ENCODE data around the gene GDPD5. TPM values are rescaled to one million over a fixed set of nuclear protein-coding genes. Genes with fewer than 3 reads are reported as not detected.

GDPD5 gene
- total RNA-seq, 1 experiment from 2014 or later, result 7.8 TPM

DNA sequence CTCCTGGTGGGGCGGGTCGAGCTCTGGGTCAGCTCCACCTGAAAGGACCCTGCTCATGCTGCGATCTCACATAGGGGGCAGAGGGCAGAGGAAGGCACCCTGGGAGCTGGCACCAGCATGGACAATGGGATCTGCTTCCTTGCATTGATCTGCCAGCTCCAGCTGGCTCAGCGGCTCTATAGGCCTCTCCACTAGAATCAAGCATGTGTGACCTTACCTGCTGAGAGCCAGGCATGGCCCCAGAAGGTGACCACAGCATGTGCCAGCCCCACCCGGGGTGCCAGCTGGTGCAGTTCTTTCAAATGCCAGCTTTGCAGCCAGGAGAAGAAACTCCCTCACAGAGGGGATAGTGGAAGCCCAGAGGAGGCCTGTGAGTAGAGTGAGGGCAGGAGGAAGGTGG, 70.8 kb downstream of the GDPD5 start:
- no peak overlapping the region for H3K18ac ChIP-seq (ENCODE audit: insufficient read length, low read depth, low read length)
- Mint-ChIP-seq H3K27me3 (ENCODE audit: low read depth) (peaks cover 4% of the 10 kb centered on the region; the same call in 1 of the 2 replicates), H3K9me3 (no peaks in the 10 kb centered on the region), H3K36me3 (ENCODE audit: insufficient read depth in 1 of 3, low read depth in 3 of 3) (no peaks in the 10 kb centered on the region; a peak in 1 of 7 replicates), H3K4me3 (no peak overlapping the region), H3K27ac (peak overlapping the region in 1 of 3 experiments; percentile 87; a peak in 1 of 7 replicates), H3K4me1 (peaks cover 10 to 16% of the 10 kb centered on the region in 2 experiments; a peak in 2 of 4 replicates)
- no peaks in the 10 kb centered on the region for H4K20me1 ChIP-seq (ENCODE audit: control insufficient read depth, insufficient read depth, insufficient read length)
- no peak overlapping the region for H3K23ac ChIP-seq (ENCODE audit: insufficient read length, low read depth, low read length)
- H4K8ac ChIP-seq (replicated peaks; ENCODE audit: insufficient read length, low read depth, low read length), result no peak overlapping the region
- H2BK20ac ChIP-seq (ENCODE audit: low read depth, low read length, poor library complexity, severe bottlenecking), result no peak overlapping the region
- no peak overlapping the region for H2BK5ac ChIP-seq (ENCODE audit: insufficient read length, low read length)
- H2BK15ac ChIP-seq (ENCODE audit: low read depth, low read length), result no peak overlapping the region
- no peak overlapping the region for H2BK120ac ChIP-seq (ENCODE audit: low read depth, low read length, poor library complexity, severe bottlenecking)
- no peaks in the 10 kb centered on the region for H3K79me1 ChIP-seq (ENCODE audit: insufficient read depth, low read depth, low read length, poor library complexity, severe bottlenecking)
- H2BK12ac ChIP-seq (ENCODE audit: insufficient read length, low read depth, low read length), result no peak overlapping the region
- H3K56ac ChIP-seq (ENCODE audit: insufficient read length, low read depth, low read length), result no peak overlapping the region
- H3K9ac ChIP-seq (ENCODE audit: extremely low read depth, insufficient read length, low read length), result no peak overlapping the region
- WGBS (ENCODE audit: extremely low coverage, insufficient read length, low lambda C conversion rate), result no CpG with 5 or more reads among the region's 5 CpGs
- no peak overlapping the region for H3K4me2 ChIP-seq (ENCODE audit: insufficient read depth, insufficient read length, low read length)
- no peak overlapping the region for H3K14ac ChIP-seq (ENCODE audit: insufficient read depth, low read length)
- no peak overlapping the region for H4K5ac ChIP-seq (ENCODE audit: insufficient read length, low read depth, low read length)
- H2AK5ac ChIP-seq (ENCODE audit: insufficient read length, low read length), result no peak overlapping the region
- DNase-seq, result no peak
- no peaks in the 10 kb centered on the region for H3K79me2 ChIP-seq (ENCODE audit: insufficient read depth, low read length)
- no peaks in the 10 kb centered on the region for H3K23me2 ChIP-seq (ENCODE audit: insufficient read length, low read depth, low read length, poor library complexity, severe bottlenecking)
- TF ChIP-seq, protein P1, sequence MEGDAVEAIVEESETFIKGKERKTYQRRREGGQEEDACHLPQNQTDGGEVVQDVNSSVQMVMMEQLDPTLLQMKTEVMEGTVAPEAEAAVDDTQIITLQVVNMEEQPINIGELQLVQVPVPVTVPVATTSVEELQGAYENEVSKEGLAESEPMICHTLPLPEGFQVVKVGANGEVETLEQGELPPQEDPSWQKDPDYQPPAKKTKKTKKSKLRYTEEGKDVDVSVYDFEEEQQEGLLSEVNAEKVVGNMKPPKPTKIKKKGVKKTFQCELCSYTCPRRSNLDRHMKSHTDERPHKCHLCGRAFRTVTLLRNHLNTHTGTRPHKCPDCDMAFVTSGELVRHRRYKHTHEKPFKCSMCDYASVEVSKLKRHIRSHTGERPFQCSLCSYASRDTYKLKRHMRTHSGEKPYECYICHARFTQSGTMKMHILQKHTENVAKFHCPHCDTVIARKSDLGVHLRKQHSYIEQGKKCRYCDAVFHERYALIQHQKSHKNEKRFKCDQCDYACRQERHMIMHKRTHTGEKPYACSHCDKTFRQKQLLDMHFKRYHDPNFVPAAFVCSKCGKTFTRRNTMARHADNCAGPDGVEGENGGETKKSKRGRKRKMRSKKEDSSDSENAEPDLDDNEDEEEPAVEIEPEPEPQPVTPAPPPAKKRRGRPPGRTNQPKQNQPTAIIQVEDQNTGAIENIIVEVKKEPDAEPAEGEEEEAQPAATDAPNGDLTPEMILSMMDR (conservative IDR thresholded peaks at IDR 0.05), result no peak
- no peaks in the 10 kb centered on the region for H3K9me3 ChIP-seq (ENCODE audit: control insufficient read depth, low read depth, low read length)
- H3T11ph ChIP-seq (ENCODE audit: low read length), result no peak overlapping the region
- H3K27ac ChIP-seq (ENCODE audit: insufficient read length, low read depth, low read length), result no peak overlapping the region
- no peak overlapping the region for H3K4ac ChIP-seq (ENCODE audit: low read depth, low read length)
- H2AFZ ChIP-seq (ENCODE audit: low read length), result no peak overlapping the region
- no peaks in the 10 kb centered on the region for H3K4me1 ChIP-seq (ENCODE audit: insufficient read depth, low read length)
- no peak overlapping the region for H4K91ac ChIP-seq (ENCODE audit: insufficient read length, low read depth, low read length)
- no peaks in the 10 kb centered on the region for H3K27me3 ChIP-seq (ENCODE audit: insufficient read depth, low read length)
